A673 (cell line): ENCODE measurements around the gene PIGT. TPM values are rescaled to one million over a fixed set of nuclear protein-coding genes. Genes with fewer than 3 reads are reported as not detected.

Source experiments
- BruUV-seq: library from RNA; stranded (reverse); fragments of 400-500 nt; replicated peaks from 2 replicates; lab custom pipeline; 2021; lab: Mats Ljungman, UMichigan
- CTCF ChIA-PET: fragments of 300-600 bp; sonication (Branson Sonifier 250); formaldehyde crosslinking; loops from one replicate; lab custom pipeline; 2022; ENCODE audit warnings: antibody characterized with exemption; lab: Charles Lee
- POLR2A ChIA-PET: fragments of 300-600 bp; sonication (Branson Sonifier 250); formaldehyde crosslinking; loops from one replicate; lab custom pipeline; 2022; ENCODE audit warnings: antibody characterized with exemption; ENCODE audit not compliant: low non-redundant PET; lab: Charles Lee
- DNase-seq: peaks from one replicate; pipeline ENCODE4 v3.0.0-alpha.2; 2015; ENCODE audit warnings: low spot score
- H3K27ac ChIP-seq: fragments of 200-600 bp; sonication (generic); 2 replicates; pipeline ENCODE4 v1.5.1; 2016; ENCODE audit warnings: mixed run types, low read depth, mild to moderate bottlenecking, mixed read lengths, antibody characterized with exemption, low read length; ENCODE audit not compliant: poor library complexity, severe bottlenecking
- H3K27me3 ChIP-seq: fragments of 200-600 bp; sonication (generic); replicated peaks from 2 replicates; pipeline ENCODE4 v1.6.1; 2017; ENCODE audit warnings: mixed run types, low read depth, mild to moderate bottlenecking, mixed read lengths, antibody characterized with exemption, low read length; ENCODE audit not compliant: insufficient read depth, poor library complexity
- H3K36me3 ChIP-seq: fragments of 200-600 bp; sonication (generic); 2 replicates; pipeline ENCODE4 v1.6.1; 2016; ENCODE audit warnings: mixed run types, mild to moderate bottlenecking, mixed read lengths, antibody characterized with exemption, low read length; ENCODE audit not compliant: insufficient read depth, poor library complexity, severe bottlenecking
- H3K4me1 ChIP-seq: fragments of 200-600 bp; sonication (generic); 2 replicates; pipeline ENCODE4 v1.6.1; 2017; ENCODE audit warnings: mixed run types, mild to moderate bottlenecking, mixed read lengths, antibody characterized with exemption, low read length; ENCODE audit not compliant: insufficient read depth, poor library complexity, severe bottlenecking
- H3K4me3 ChIP-seq: fragments of 200-600 bp; sonication (generic); 2 replicates; pipeline ENCODE4 v1.5.1; 2016; ENCODE audit warnings: low read depth, mixed run types, mild to moderate bottlenecking, mixed read lengths, low read length; ENCODE audit not compliant: poor library complexity, severe bottlenecking
- H3K9me3 ChIP-seq: fragments of 200-600 bp; sonication (generic); 2 replicates; pipeline ENCODE4 v1.6.1; 2016; ENCODE audit warnings: mixed run types, low read depth, mild to moderate bottlenecking, mixed read lengths, antibody characterized with exemption, low read length; ENCODE audit not compliant: poor library complexity, severe bottlenecking
- CTCF ChIP-seq: fragments of 300-800, 200-600 bp; sonication (generic); conservative IDR thresholded peaks from 2 replicates; pipeline ENCODE4 v1.5.1; 2017; ENCODE audit warnings: low read depth, mild to moderate bottlenecking, antibody characterized with exemption, low read length, moderate library complexity, mixed read lengths
- EZH2 ChIP-seq: fragments of 200-600 bp; sonication (generic); IDR thresholded peaks from 2 replicates; pipeline ENCODE4 v1.6.1; 2017; ENCODE audit warnings: borderline replicate concordance, low read depth, mild to moderate bottlenecking, mixed read lengths, antibody characterized with exemption, low read length; ENCODE audit not compliant: poor library complexity, severe bottlenecking
- intact Hi-C: fragments of 100-400 bp; cut with micrococcal nuclease; formaldehyde crosslinking; loops from one replicate; pipeline ENCODE4 v1.10.0; 2022; ENCODE audit not compliant: unreplicated experiment
- total RNA-seq: library from RNA; stranded (reverse); gene quantifications from 2 replicates; pipeline ENCODE4 v1.2.3, GENCODE V29; 2021

Gene PIGT
- total RNA-seq, 1 experiment from 2014 or later: 97.2 TPM

GRCh38 chr20:45425561-45425960, 9.6 kb downstream of the PIGT start:
- no peaks in the 10 kb centered on the region for H3K4me1 ChIP-seq
- BruUV-seq: TSS peak; percentile 35
- H3K27me3 ChIP-seq: no peaks in the 10 kb centered on the region
- intact Hi-C loops: no loop called here
- ChIA-PET CTCF (no interaction called here), POLR2A (no interaction called here)
- no peaks in the 10 kb centered on the region for H3K9me3 ChIP-seq
- TF ChIP-seq CTCF (no peak), EZH2 (no peak)
- no peak overlapping the region for H3K4me3 ChIP-seq
- H3K36me3 ChIP-seq: peaks cover 30% of the 10 kb centered on the region
- no peak for DNase-seq
- no peak overlapping the region for H3K27ac ChIP-seq

DNA sequence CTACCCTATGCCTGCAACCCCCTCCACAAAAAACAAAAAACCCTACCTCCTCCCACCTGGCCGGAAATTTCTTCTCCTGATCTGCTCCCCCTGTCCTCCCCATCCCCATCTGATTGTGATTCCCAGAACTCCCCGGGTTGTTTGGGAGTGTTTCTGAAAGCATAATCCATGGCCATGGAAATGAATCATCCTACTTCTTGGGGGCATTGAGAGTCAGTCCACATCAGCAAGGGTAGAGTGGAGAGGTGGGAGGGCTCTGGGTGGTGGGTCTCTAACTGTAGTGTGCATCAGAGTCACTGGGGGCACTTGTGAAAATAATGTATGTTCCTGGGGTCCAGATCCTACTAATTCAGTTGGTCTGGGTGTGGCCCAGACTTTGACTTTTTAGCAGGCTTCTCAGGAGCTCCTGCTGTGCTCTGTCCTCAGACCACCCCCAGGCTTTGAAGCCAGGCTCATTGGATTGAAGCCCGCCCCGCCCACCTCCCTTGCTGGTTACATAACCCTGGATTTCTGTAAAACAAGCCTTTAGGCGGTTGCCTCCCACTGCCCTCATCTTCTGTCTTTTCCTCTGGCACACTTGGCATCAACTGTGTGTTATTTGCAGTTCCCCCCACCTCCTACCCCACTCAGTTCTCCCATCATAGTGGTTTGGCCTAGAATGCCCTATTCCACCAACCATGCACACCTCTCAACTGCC, 10.5 kb downstream of the PIGT start:
- BruUV-seq: no TSS peak

DNA sequence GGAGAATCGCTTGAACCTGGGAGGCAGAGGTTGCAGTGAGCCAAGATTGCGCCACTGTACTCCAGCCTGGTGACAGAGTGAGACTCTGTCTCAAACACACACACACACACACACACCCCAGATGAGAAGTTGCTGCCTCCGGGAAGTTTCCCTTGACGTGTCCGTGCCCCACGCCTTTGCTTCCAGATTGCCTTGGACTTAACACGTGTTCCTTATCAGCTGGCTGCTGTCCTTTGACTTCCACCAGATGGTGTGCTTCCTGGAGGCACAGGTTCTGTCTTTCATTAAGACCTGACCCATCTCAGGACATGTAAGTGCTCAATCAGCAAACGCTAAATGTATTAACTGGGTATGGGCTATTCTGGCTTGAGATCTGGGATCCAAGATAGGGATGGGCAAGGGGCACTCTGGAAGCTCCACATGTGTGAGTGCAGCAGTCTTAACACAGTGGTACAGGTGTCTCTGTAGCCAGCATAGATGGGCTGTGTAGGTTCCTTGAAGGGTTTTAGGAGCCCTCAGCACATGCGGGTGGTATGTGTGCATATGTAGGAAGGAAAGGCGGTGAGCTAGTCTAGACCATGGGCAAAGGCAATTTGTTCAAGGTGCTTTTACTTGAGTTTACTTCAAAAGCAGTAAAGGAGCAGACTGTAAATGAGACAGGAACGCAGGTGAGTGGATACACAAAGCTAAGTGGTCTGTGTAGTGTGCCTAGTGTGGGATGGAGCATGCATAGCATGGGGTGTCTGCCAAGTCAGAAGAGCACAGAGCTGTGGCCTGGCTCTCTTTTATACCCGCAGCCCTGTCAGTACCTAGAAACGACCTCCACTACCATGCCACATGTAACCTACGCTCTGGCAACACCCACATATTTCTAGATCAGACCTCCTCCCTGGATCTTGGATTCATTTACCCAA, 11.6 kb downstream of the PIGT start:
- H3K4me1 ChIP-seq: no peaks in the 10 kb centered on the region
- BruUV-seq: no TSS peak
- CTCF ChIA-PET: no interaction called here
- H3K27ac ChIP-seq: no peak overlapping the region
- no peaks in the 10 kb centered on the region for H3K9me3 ChIP-seq
- POLR2A ChIA-PET: no interaction called here
- intact Hi-C loops: no loop called here
- DNase-seq: no peak
- H3K4me3 ChIP-seq: no peak overlapping the region
- H3K27me3 ChIP-seq: no peaks in the 10 kb centered on the region
- TF ChIP-seq EZH2 (no peak), CTCF (no peak)
- peaks cover 12% of the 10 kb centered on the region for H3K36me3 ChIP-seq

More for the DNA sequence above, 10.5 kb downstream of the PIGT start:
- Histone ChIP-seq H3K4me3 (no peak overlapping the region), H3K27ac (no peak overlapping the region), H3K4me1 (no peaks in the 10 kb centered on the region), H3K9me3 (no peaks in the 10 kb centered on the region), H3K36me3 (peaks cover 21% of the 10 kb centered on the region), H3K27me3 (no peaks in the 10 kb centered on the region)
- CTCF ChIA-PET: no interaction called here
- no peak for DNase-seq
- intact Hi-C loops: no loop called here
- TF ChIP-seq EZH2: no peak
- no peak for TF ChIP-seq CTCF
- POLR2A ChIA-PET: no interaction called here
